GM23338 (cell line): ENCODE data around the gene DUSP18.
"Not testable (repeated sequence)": the region's sequence is repeated elsewhere in the genome, so short reads cannot be mapped to it uniquely, and the experiment has no call there.

Experiments
- EZH2 ChIP-seq: fragments of 200-600 bp; sonication (generic); IDR thresholded peaks from one replicate; pipeline ENCODE4 v1.8.0; 2017; ENCODE audit warnings: antibody characterized with exemption, mild to moderate bottlenecking, low read depth; ENCODE audit not compliant: unreplicated experiment
- POLR2AphosphoS5 ChIP-seq: IDR thresholded peaks from 2 replicates; pipeline ENCODE4 v1.6.1; 2016; ENCODE audit warnings: antibody characterized with exemption, low read depth

DNA sequence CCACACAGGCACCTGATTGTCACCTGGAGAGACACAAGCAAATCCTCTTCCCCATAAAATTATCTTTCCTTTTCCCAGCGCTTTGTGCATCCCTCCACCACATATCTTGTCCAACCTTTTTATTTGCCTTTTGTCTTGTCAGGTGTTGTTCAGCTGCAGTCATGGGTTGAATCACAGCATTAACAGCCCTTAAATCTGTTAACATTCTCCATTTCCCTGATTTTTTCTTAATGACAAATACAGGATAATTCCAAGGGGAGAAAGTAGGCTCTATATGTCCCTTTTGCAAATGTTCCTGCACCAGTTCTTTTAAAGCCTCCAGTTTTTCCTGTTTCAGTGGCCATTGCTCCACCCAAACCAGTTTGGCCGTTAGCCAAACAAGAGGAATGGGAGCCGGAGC, 8.9 kb upstream of the DUSP18 start:
- TF ChIP-seq EZH2, POLR2AphosphoS5: not testable (repeated sequence)
